HG02870 (cell line): ENCODE measurements around the gene SLC25A48.
A peak's percentile ranks its signal among the peaks of the same experiment; 100 is the strongest.

ENCODE experiments used
- ATAC-seq: cut with Tn5 transposase; IDR thresholded peaks from one replicate; pipeline ENCODE4 v1.9.1; 2021; ENCODE audit warnings: mild to moderate bottlenecking, moderate library complexity; ENCODE audit not compliant: unreplicated experiment

Gene SLC25A48

GRCh38 chr5:135879591-135879990 lies 45.1 kb downstream of the SLC25A48 start:
- ATAC-seq = no peak

GRCh38 chr5:135880278-135880677 lies 45.8 kb downstream of the SLC25A48 start:
- ATAC-seq = no peak

- no peak for ATAC-seq
These were observed 46.3 kb downstream of the SLC25A48 start for GRCh38 chr5:135880801-135881200.

- ATAC-seq = no peak
These were observed 46.8 kb downstream of the SLC25A48 start for GRCh38 chr5:135881244-135881643.

GRCh38 chr5:135881819-135882218 lies 47.4 kb downstream of the SLC25A48 start:
- ATAC-seq = no peak

- ATAC-seq = no peak
These were observed 48.6 kb downstream of the SLC25A48 start for GRCh38 chr5:135883026-135883425.

- ATAC-seq = no peak
These were observed 49.0 kb downstream of the SLC25A48 start for GRCh38 chr5:135883441-135883840.

GRCh38 chr5:135885031-135885430 lies 50.6 kb downstream of the SLC25A48 start:
- no peak for ATAC-seq

- no peak for ATAC-seq
These were observed 51.7 kb downstream of the SLC25A48 start for GRCh38 chr5:135886136-135886535.

- ATAC-seq = peak; percentile 91
These were observed 53.0 kb downstream of the SLC25A48 start for GRCh38 chr5:135887447-135887864.

- no peak for ATAC-seq
These were observed 53.6 kb downstream of the SLC25A48 start for GRCh38 chr5:135887881-135888614.

- no peak for ATAC-seq
These were observed 55.8 kb downstream of the SLC25A48 start for GRCh38 chr5:135890296-135890695.

GRCh38 chr5:135890867-135891266 lies 56.4 kb downstream of the SLC25A48 start:
- ATAC-seq = peak; percentile 40

- no peak for ATAC-seq
These were observed 56.8 kb downstream of the SLC25A48 start for GRCh38 chr5:135891268-135891667.

GRCh38 chr5:135891791-135892190 lies 57.3 kb downstream of the SLC25A48 start:
- no peak for ATAC-seq

GRCh38 chr5:135894276-135894675 lies 59.8 kb downstream of the SLC25A48 start:
- no peak for ATAC-seq

GRCh38 chr5:135894789-135895188 lies 60.3 kb downstream of the SLC25A48 start:
- no peak for ATAC-seq

GRCh38 chr5:135895474-135896006 lies 61.1 kb downstream of the SLC25A48 start, which contains the start of gene IL9:
TSS of gene IL9 (minus strand) at chr5:135895841. CDS start at chr5:135895816, 25 bp downstream.
- ATAC-seq = no peak

GRCh38 chr5:135898651-135899050 lies 64.2 kb downstream of the SLC25A48 start:
- ATAC-seq = no peak

GRCh38 chr5:135900276-135900675 lies 65.8 kb downstream of the SLC25A48 start:
- ATAC-seq = no peak

- ATAC-seq = no peak
These were observed 67.2 kb downstream of the SLC25A48 start for GRCh38 chr5:135901633-135902032.

GRCh38 chr5:135905144-135905543 lies 70.7 kb downstream of the SLC25A48 start:
- ATAC-seq = no peak
